Activated CD4-positive, alpha-beta T cell treated with anti-CD3 and anti-CD28 coated beads for 24 hours (primary cell): Measurements from ENCODE around the gene TRIM14.
"Not testable (repeated sequence)": the region's sequence is repeated elsewhere in the genome, so short reads cannot be mapped to it uniquely, and the experiment has no call there.

Experiments used
- DNase-seq, 2 donors: peaks; one replicate each; pipeline ENCODE4 v3.0.0-alpha.2; 2020; ENCODE audit warnings: low read depth in 2 of 2

Gene TRIM14

DNA sequence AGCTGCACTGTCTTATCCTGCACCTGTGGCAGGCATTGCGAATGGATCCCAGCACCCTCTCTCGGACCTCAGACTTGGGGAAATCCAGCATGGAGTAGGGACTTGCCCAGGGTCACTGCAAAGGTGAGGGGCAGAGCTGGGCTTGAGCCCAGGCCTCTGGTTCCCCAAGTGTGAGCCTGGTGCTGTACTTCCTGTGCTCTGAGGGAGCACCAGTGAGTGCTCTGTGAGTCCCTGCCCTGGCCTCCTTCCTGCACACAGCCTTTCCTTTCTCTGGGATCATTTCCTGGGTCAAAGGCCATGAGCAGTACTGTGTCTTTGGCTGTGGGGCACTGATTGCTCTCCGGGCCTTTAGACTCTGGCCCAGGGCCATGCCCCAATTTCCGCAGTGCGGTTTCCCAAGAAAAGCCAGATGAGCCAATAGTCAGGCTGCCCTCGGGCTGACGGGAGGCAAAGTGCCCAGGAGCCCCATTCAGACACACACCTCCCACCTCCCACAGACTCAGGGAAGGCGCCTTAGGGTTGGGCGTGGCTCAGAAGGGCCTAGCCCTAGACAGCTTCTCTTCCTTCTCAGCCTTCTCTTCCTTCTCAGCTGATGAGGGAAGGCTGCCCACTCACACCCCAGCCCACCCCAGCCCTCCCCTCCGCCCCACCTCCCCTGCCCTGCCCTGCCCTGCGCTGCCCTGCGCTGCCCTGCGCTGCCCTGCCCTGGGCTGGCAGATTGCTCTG, 23.3 kb upstream of the TRIM14 start:
- DNase-seq, result no peak

DNA sequence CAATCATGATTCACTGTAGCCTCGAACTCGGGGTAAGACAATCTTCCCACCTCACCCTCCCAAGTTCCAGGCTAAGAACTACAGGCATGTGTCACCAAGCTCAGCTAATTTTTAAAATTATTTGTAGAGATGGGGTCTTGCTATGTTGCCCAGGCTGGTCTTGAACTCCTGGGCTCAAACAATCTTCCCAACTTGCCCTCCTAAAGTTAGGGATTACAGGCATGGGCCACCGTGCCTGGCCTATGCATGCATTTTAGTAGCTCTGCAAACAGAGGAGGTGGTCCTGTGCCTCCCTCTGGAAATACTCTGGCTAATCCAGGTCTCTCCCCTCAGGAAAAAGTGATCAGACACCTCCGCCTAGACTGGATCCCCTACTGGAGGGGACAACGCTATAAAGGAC, 21.5 kb upstream of the TRIM14 start:
- no peak for DNase-seq

DNA sequence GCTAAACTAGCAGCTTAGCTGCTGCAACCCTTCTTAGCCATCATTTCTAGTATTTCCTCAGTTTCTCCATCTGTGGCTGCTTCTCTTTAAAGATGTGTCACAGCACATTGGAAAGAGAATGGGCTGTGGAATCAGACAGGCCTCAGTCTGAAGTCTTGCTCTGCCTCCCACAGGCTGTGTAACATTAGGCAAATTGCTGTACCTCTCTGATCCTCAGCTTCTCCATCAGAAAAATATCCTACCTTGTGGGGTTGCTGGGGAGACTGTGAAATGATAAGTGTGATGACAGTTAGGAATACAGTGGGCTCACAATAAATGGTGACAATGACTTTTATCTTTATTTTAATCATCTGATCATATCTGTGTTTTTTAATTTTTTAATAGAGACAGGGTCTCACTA, 17.5 kb upstream of the TRIM14 start:
- no peak for DNase-seq

DNA sequence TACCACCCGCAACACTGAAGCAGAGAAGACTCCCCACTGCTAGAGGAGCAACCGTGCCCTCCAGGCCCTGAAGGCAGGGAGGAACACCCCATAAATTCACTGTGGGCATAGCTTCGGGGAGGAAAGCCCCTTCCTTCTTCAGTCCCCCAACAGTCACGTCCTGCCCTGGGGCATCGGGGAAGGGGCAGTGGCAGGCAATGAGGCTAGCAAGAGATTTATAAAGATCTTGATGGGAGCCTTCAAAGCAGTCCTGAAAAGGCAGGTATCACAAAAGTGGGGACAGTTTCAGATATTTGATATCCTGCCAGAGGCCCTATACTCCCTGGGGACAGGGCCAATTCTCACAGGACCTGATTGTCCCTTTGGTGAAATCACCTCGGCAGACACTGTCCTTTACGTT, 16.9 kb upstream of the TRIM14 start:
- DNase-seq, result no peak

DNA sequence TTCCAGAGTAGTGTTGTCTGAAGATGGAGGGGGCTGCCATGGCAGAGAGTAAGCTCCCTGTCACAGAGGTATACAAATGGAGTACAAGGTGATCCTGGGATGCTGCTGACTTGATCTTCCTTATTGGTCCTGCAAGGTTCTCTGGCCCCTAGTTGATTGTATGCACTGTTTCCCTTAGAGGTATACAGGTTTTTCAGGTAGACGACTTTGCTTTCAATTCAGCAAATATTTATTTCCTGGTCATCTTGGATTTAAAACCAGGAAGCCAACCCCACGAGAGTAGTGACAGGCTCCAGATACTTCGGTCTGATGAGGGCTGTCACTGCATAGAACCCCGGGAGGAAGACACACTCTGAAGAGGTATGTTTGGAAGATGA, 16.5 kb upstream of the TRIM14 start:
- no peak for DNase-seq

DNA sequence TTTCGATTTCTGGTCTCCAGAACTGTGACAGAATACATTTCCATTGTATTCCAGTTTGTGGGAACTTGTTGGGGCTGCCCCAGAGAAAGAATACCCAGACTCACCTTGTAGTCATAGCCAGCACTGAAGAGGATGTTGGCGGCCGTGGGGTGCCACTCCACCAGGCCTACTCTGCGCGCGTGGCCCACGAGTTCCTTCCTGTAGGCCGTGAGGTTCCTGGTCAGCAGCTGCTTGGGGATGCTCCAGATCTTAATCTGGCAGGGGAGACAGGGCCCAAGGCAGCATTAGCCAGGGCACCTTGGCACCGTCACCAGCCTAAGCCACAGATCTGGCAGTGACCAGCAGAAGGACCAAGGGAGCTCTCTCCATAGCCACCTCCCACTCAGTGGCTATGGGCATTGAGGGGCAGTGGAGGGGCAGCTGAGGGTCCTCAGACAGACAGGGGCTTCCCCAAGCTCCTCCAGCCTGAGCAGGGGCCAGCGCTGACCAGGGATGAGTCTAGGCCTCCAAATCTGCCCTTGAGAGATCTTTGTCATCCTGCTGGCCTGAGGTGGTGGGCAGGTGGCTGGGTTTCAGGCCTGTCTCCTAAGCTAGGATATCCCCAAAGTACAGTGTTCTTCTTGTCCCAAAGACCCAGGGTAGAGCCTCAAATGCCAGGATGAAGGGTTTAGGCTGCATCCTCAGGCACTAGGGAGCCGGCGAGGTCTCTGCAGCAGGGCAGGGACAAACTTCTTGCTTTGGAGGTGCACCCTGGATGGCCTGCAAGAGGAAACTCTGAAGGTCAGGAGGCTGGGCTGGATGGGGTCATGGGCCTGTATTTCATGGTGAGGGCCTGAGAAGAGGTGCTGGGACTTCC, 15.9 kb upstream of the TRIM14 start:
- no peak for DNase-seq

DNA sequence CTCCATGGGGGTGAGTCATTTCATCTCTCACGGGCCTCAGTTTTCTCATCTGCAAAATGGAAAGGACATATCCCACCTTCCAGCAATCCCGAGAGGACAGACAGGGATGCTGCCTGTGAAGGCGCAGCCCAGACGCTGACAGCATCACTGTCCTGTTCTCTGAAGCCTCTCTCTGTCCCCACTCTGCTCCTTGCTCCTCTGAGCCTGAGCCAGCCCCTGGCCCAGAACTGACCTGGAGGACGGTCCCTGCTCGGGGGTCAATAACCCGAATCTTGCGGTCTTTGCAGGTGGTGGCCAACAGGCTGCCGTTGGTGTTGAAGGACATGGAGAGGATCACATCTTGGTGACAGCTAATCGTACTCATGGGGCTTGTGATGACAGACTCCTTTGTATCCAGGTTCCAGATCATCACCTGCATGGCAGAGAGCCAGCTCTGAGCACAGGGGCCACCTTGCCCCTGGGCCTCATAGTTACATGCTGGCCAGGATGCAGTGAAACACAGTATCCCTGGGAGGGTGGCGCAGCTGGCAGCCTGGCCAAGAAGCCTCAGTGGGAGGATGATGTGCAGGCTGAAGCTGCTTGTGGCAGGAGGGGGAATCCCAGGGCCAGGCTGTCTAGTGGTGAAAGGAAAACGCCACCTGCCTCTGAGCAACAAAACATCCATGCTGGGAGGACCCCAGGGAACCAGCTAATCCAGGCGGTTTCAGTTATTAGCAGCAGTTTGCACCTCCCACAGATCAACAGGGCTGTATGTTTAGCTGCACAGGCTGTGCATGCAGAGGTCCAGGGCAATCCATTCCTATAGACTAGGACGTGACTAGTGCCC, 14.0 kb upstream of the TRIM14 start:
- DNase-seq, result no peak

DNA sequence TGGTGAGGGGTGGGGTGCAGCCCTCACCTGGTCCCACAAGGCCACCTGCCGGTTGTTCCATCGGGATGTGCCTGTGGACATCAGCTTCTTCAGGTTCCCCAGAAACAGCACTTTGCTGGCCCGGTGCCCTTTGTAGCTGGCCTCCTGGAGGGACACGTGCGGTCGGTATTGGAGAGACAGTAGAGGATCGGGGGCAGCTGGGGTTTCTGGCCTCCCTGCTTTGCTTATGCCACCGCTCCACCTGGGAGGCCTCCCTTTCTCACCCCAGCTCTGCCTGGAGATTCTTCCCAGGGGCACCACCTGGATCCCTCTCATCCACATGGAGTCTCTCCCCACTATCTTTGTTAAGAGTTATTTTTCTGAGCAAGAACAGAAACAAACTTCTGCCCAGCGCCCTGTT, 13.1 kb upstream of the TRIM14 start:
- DNase-seq, result no peak

DNA sequence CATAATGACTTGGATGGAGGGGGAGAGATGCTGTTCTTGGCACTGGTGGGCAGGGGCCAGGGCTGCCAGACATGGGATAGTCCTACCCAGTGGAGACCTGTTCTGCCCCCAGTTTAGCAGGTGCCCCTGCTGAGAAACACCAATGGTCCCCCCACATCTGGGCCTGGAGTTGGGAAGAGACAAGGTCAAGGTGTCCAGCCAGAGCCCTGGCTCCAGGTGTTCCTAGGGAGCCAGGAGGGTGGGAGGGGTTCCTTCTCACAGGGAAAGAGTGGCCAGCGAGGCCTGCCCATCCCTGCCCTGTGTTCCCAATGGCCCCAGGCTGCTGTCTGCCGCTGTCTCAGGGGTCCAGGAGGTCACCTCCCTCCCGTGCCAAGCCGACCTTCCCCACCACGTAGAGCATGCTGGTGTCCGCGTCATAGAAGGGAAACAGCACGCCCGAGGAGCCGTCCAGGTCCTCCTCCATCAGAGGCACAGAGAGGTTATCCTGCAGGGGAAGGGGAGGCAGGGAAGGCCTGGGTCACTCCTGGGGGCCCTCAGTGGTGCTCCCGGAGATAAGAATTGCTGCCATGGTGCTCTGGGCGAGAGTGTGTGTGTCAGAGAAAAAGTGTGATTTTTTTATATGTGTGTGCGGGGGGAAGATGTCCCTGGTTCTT, 11.7 kb upstream of the TRIM14 start:
- DNase-seq, result no peak

DNA sequence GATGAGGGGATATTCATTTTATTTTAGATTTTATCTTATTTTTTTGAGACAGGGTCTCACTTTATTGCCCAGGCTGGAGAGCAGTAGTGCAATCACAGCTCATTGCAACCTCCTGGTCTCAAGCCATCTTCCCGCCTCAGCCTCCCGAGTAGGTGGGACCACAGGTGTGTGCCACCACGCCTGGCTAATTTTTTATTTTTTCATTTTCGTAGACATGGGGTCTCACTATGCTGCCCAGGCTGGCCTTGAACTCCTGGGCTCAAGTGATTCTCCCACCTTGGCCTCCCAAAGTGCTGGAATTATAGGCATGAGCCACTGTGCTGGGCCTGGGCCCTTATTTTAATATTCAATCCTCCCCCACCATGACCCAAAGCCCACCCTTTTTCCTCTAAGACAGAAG, 11.0 kb upstream of the TRIM14 start:
- DNase-seq, result not testable (repeated sequence)

DNA sequence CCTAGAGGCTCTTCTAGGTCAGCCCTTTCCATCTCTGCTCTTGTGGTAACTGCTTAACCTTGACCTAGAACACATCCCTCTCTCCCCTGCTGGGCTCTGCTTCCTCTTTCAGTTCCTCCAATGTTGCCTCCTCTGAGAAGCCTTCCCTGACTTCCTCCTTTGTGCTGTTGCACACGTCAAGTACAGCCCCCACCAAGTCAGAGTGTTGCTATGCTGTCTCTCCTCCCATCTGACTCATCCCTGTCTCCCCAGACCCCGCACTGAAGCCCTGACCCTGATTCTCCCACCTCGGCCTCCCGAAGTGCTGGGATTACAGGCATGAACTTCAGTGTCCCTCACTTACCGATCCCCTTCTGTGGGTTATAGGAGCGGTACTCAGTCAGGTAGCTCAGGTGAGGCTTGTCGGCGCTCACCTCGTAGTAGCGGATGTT, 10.4 kb upstream of the TRIM14 start:
- DNase-seq, result no peak

DNA sequence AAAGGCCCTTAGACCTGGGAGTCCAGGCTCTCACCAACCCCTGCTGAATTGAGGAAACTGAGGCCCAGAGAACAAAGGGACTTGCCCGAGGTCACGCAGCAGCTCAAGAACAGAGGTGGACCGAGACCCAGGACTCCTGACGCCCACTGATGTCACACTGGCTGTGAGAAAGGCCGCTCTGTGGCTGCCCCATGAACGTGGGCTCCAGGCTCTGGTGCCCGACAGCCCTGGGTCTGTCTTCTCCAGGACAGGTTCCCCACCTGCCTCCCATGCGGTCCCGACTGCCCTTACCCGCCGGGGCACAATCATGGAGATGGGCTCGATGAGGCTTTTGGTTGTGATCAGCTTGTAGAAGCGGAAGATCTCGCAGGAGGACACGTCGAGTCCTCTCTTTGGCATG, 9.3 kb upstream of the TRIM14 start:
- DNase-seq, result no peak

DNA sequence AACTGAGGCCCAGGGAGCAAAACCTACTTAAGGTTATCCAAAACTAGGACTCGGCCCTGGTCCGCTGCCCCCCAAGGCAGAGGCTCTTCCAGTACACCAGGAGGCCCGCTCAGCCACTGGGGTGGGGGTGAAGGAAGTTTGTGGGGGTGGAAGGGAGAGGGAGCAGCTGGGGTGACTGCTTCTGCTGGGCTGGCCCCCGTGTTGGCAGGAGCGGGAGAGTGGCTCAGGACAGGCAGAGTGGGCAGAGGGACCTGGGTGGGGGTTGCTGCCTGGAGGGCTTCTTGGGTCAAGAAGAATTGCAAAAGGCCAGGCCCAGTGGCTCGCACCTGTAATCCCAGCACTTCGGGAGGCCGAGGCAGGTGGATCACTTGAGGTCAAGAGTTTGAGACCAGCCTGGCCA, 8.2 kb upstream of the TRIM14 start:
- DNase-seq, result no peak

DNA sequence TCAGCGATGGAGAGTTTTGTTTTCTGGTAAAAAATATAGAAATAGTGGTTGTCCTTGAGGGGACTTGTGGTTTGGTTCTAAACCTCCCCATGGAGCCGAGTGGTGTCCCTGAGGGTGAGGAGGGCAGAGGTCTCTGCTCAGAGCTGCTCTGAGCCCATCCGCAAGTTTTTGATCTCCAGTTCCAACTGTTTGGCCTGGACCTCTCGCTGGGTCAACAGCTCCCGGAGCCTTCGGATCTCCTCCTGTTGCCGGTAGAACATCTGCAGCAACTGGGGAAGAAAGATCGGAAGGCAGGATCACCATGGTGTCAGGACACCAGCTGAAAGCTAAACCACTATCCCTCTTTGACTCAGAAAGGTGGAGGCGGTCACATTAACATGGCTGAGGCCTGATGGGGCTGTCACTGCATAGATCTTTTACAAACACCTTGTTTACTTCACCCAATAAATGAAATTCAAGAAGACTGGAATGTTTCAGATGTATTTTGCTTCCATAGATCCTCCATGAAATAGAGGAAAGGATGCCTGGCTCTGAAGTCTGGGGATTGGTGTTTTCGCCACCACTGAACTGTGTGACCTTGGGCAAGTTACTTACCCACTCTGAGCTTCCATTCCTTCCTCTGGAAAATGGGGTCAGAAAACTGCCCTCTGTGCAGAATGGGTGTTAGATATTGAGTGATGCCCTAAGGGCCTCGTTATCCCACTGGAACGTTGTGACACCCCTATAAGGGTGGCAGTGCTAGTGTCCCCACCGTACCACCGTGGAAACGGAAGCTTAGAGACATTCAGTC, 5.8 kb upstream of the TRIM14 start:
- no peak for DNase-seq

DNA sequence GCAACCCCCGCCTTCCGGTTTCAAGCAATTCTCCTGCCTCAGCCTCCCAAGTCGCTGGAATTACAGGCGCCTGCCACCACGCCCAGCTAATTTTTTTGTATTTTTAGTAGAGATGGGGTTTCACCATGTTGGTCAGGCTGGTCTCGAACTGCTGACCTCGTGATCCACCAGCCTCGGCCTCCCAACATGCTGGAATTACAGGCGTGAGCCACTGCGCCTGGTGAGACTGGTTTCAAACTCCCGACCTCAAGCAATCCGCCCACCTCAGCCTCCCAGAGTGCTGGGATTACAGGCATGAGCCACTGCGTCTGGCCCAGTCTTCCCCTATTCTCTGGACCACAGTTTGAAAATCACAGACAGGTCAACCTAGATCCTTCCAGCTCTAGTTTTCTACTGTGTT, 5.1 kb upstream of the TRIM14 start:
- DNase-seq, result not testable (repeated sequence)

DNA sequence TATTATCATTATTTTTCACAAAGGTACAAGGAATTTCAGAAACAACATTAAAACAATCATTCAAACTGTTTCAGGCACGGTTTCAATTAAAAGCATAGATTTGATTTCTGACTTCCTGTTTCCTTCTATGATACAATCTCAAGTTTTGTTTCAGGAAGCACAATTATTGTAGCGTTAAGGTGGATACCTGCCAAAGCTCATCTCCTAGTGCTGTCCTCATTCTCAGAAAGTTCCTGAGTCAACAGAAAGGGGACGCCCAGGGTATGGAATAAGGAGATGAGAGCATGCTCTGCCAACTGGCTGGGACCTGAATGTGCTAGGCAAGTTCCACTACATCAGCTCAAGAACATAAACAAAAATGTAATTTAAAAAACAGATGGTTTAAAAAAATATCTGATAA, 2.0 kb upstream of the TRIM14 start:
- DNase-seq, result no peak

DNA sequence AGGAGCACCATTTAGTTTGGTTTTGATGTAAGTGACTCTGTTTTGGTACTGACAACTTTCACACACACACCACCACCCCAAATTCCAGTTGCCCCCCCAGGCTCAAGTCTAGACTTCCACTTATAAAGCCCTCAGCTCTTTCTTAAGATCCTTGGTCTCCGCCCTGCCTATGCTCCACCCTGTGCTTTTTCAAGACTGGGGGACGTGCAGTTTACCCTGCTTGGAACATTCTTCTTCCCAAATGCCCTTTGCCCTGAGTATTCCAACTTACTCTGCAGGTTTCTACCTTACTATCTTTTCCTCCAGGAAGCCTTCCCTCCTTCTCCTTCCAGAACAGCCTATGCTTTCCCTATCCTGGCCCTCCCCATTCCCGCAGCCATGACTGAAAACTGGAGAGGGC, 1.5 kb upstream of the TRIM14 start:
- no peak for DNase-seq

DNA sequence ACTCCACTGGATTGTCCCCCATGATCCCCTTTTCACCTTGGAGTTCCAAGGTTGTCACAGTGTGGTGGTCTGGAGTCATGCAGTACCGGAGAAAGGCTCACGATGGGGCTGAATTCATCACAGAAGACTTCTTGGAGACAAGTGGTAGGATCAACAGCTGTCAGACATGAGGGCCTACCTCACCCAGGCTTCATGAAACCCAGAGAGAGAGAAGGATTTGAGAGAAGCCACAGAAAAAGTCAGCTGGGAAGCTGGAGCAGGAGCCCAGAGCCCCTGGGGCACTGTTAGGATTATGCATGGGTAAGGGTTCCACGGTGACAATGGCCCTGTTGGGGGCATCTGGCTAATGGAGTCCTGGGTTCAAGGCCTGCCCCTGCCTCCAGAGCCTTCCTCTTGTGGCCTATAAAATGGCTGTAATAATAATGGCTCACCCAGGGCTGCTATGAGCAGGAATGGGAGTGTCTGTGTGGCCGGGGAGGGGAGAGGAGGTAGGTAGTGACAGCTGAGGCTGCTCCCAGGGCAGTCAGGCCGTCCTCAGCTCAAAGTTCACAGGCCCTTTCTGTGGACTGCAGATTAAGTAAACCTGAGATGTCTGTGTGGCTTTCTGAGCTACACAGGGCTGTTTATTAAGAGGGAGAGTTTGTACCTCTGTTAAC, 910 bp downstream of the TRIM14 start:
- no peak for DNase-seq

DNA sequence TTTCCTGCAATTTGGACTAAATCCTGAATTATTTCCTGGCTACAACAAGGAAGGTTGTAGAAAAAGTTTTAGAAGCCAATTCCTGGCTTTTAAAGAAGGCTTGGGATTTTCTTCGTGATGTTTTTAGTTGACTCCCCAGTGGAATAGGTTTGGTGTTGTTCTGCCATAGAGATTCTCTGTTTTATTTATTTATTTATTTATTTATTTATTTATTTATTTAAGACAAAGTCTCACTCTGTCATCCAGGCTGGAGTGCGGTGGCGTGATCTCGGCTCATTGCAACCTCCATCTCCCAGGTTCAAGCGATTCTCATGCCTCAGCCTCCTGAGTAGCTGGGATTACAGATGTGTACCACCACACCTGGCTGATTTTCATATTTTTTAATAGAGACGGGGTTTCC, 1.9 kb downstream of the TRIM14 start:
- DNase-seq, result not testable (repeated sequence)

DNA sequence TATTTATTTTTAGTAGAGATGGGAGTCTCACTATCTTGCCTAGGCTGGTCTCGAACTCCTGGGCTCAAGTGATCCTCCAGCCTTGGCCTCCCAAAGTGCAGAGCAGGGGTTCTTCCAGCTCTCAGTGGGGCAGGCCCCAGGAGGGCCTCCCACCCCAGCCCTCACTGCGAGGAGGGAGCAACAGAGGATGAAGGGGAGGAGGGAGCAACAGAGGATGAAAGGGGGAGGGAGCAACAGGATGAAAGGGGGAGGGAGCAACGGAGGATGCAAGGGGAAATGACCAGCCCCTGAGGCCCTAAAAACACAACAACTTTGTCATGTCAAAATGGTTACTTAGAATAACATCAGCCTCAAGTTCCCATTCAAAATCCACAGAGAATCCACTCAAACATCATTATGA, 10.0 kb downstream of the TRIM14 start:
- no peak for DNase-seq
